Keratinocyte (primary cell): ENCODE measurements around the gene CPA3. TPM values are rescaled to one million over a fixed set of nuclear protein-coding genes. Genes with fewer than 3 reads are reported as not detected.

Experiments used
- DNase-seq: peaks from one replicate; pipeline ENCODE4 v3.0.0-alpha.2; 2011; ENCODE audit warnings: low read depth, missing footprints, low spot score
- FAIRE-seq: peaks from 2 replicates; lab custom pipeline; 2011; peaks lifted over from hg19 to GRCh38; lab: Jason Lieb, UNC
- H2AFZ ChIP-seq: 2 replicates; pipeline ENCODE4 v1.6.0; 2012; ENCODE audit warnings: low read length, control low read depth, inconsistent platforms; ENCODE audit not compliant: control insufficient read depth
- H3K27ac ChIP-seq: 2 replicates; pipeline ENCODE4 v1.5.1; 2011; ENCODE audit warnings: low read length; ENCODE audit not compliant: control insufficient read depth, insufficient read depth
- H3K27me3 ChIP-seq: 3 replicates; pipeline ENCODE4 v1.6.0; 2011; ENCODE audit warnings: low read length; ENCODE audit not compliant: control insufficient read depth, insufficient read depth; ENCODE audit errors: extremely low read depth
- H3K36me3 ChIP-seq, 2 experiments: 2 replicates in 1 of 2; 3 replicates in 1 of 2; pipeline ENCODE4 v1.5.1; 2011; ENCODE audit warnings: low read length in 2 of 2, mild to moderate bottlenecking in 1 of 2; ENCODE audit not compliant: control insufficient read depth in 2 of 2, insufficient read depth in 2 of 2; ENCODE audit errors: extremely low read depth in 1 of 2
- H3K4me1 ChIP-seq: 3 replicates; pipeline ENCODE4 v1.5.1; 2011; ENCODE audit warnings: low read length; ENCODE audit not compliant: control insufficient read depth, insufficient read depth; ENCODE audit errors: extremely low read depth
- H3K4me2 ChIP-seq: 3 replicates; pipeline ENCODE4 v1.6.0; 2011; ENCODE audit warnings: low read depth, low read length; ENCODE audit not compliant: control insufficient read depth, insufficient read depth; ENCODE audit errors: extremely low read depth
- H3K4me3 ChIP-seq, 3 experiments: fragments of 200-600 bp in 1 of 3; sonication (generic) in 1 of 3; 2 replicates in 2 of 3; 3 replicates in 1 of 3; pipeline ENCODE4 v1.5.1; 2011 to 2016; ENCODE audit warnings: low read length in 3 of 3, mild to moderate bottlenecking in 3 of 3, control low read depth in 2 of 3, inconsistent platforms in 1 of 3, low read depth in 1 of 3, mixed read lengths in 1 of 3, mixed run types in 1 of 3, moderate library complexity in 1 of 3; ENCODE audit not compliant: control insufficient read depth in 2 of 3, insufficient read depth in 2 of 3; ENCODE audit errors: extremely low read depth in 1 of 3
- H3K79me2 ChIP-seq: 2 replicates; pipeline ENCODE4 v1.6.0; 2012; ENCODE audit warnings: low read length; ENCODE audit not compliant: control insufficient read depth, insufficient read depth
- H3K9ac ChIP-seq: 3 replicates; pipeline ENCODE4 v1.6.0; 2011; ENCODE audit warnings: low read length; ENCODE audit not compliant: control insufficient read depth, insufficient read depth; ENCODE audit errors: extremely low read depth
- H3K9me1 ChIP-seq: 3 replicates; pipeline ENCODE4 v1.6.0; 2011; ENCODE audit warnings: low read length; ENCODE audit not compliant: control insufficient read depth, insufficient read depth; ENCODE audit errors: extremely low read depth
- H3K9me3 ChIP-seq: 2 replicates; pipeline ENCODE4 v1.5.1; 2012; ENCODE audit warnings: low read depth, low read length; ENCODE audit not compliant: control insufficient read depth
- H4K20me1 ChIP-seq: 3 replicates; pipeline ENCODE4 v1.6.0; 2011; ENCODE audit warnings: low read length; ENCODE audit not compliant: control insufficient read depth, insufficient read depth; ENCODE audit errors: extremely low read depth
- EZH2 ChIP-seq: IDR thresholded peaks from one replicate; pipeline ENCODE4 v1.6.1; 2012; ENCODE audit warnings: inconsistent platforms, mild to moderate bottlenecking, low read length, moderate library complexity
- dilution Hi-C: fragments of 300-500 bp; cut with MboI; formaldehyde crosslinking; loops from one replicate; pipeline ENCODE4 v1.7.0; 2020; ENCODE audit warnings: low sequenced_read_pairs; ENCODE audit not compliant: extremely low pct_ligation_motif_present
- polyA plus RNA-seq, 5 experiments: library from polyadenylated mRNA; depleted of rRNA in 3 of 5; stranded (reverse) in 3 of 5; stranded (forward) in 1 of 5; unstranded in 1 of 5; fragments of >200 nt; gene quantifications; 1 replicate in 1 of 5; 2 replicates in 3 of 5; 3 replicates in 1 of 5; pipeline versions ENCODE4 v1.2.1 to v1.2.3, GENCODE V29; 2011 to 2012; ENCODE audit warnings: missing spikeins in 2 of 5, low read depth in 1 of 5, low replicate concordance in 1 of 5
- TF ChIP-seq, protein P1 (sequence below), 3 experiments: IDR thresholded peaks in 1 of 3; conservative IDR thresholded peaks in 1 of 3; optimal IDR thresholded peaks in 1 of 3; 2 replicates in 2 of 3; 3 replicates in 1 of 3; pipeline versions ENCODE3 to v1.5.1; 2011; ENCODE audit warnings: low read length in 3 of 3, mild to moderate bottlenecking in 3 of 3, moderate library complexity in 2 of 3, control low read depth in 1 of 3, inconsistent platforms in 1 of 3; ENCODE audit not compliant: insufficient read depth in 2 of 3; ENCODE audit errors: extremely low read depth in 1 of 3

The CPA3 gene
- polyA plus RNA-seq, 1 donor (not counting 4 experiments of a cell fraction or from before 2014, with no cell fraction given): not detected

- no peak overlapping the region for H3K4me3 ChIP-seq
Measured at GRCh38 chr3:148881286-148881685, 16.2 kb downstream of the CPA3 start.

GRCh38 chr3:148882288-148882687 lies 17.2 kb downstream of the CPA3 start:
- H3K4me1 ChIP-seq: no peaks in the 10 kb centered on the region
- H2AFZ ChIP-seq: no peak overlapping the region
- TF ChIP-seq, protein P1, sequence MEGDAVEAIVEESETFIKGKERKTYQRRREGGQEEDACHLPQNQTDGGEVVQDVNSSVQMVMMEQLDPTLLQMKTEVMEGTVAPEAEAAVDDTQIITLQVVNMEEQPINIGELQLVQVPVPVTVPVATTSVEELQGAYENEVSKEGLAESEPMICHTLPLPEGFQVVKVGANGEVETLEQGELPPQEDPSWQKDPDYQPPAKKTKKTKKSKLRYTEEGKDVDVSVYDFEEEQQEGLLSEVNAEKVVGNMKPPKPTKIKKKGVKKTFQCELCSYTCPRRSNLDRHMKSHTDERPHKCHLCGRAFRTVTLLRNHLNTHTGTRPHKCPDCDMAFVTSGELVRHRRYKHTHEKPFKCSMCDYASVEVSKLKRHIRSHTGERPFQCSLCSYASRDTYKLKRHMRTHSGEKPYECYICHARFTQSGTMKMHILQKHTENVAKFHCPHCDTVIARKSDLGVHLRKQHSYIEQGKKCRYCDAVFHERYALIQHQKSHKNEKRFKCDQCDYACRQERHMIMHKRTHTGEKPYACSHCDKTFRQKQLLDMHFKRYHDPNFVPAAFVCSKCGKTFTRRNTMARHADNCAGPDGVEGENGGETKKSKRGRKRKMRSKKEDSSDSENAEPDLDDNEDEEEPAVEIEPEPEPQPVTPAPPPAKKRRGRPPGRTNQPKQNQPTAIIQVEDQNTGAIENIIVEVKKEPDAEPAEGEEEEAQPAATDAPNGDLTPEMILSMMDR (optimal IDR thresholded peaks at IDR 0.05 in 1 of 3, IDR thresholded peaks at IDR 0.05 in 1 of 3, conservative IDR thresholded peaks at IDR 0.05 in 1 of 3; ENCODE audit: extremely low read depth in 1 of 3, insufficient read depth in 2 of 3, low read length in 3 of 3): no peak
- TF ChIP-seq EZH2: no peak
- H3K9me1 ChIP-seq: no peaks in the 10 kb centered on the region
- no peaks in the 10 kb centered on the region for H3K9me3 ChIP-seq
- H3K9ac ChIP-seq: no peak overlapping the region
- no peaks in the 10 kb centered on the region for H4K20me1 ChIP-seq
- DNase-seq (no peak), FAIRE-seq (no peak)
- no peak overlapping the region for H3K4me3 ChIP-seq
- dilution Hi-C loops: no loop called here
- H3K27ac ChIP-seq: no peak overlapping the region
- no peak overlapping the region for H3K4me2 ChIP-seq
- H3K27me3 ChIP-seq: no peaks in the 10 kb centered on the region
- no peaks in the 10 kb centered on the region for H3K36me3 ChIP-seq
- no peaks in the 10 kb centered on the region for H3K79me2 ChIP-seq

More at GRCh38 chr3:148881286-148881685, 16.2 kb downstream of the CPA3 start:
- Histone ChIP-seq H3K79me2 (no peaks in the 10 kb centered on the region), H3K9ac (no peak overlapping the region), H3K4me2 (no peak overlapping the region), H3K9me3 (no peaks in the 10 kb centered on the region), H4K20me1 (no peaks in the 10 kb centered on the region), H3K27ac (no peak overlapping the region), H2AFZ (no peak overlapping the region), H3K36me3 (no peaks in the 10 kb centered on the region), H3K9me1 (no peaks in the 10 kb centered on the region), H3K4me1 (no peaks in the 10 kb centered on the region), H3K27me3 (no peaks in the 10 kb centered on the region)
- DNase-seq: no peak
- dilution Hi-C loops: no loop called here
- no peak for TF ChIP-seq EZH2
- TF ChIP-seq, protein P1 (optimal IDR thresholded peaks at IDR 0.05 in 1 of 3, IDR thresholded peaks at IDR 0.05 in 1 of 3, conservative IDR thresholded peaks at IDR 0.05 in 1 of 3; ENCODE audit: extremely low read depth in 1 of 3, insufficient read depth in 2 of 3, low read length in 3 of 3): no peak
- no peak for FAIRE-seq
